ENCODE results near the gene VASH2. TPM values are rescaled to one million over a fixed set of nuclear protein-coding genes. Genes with fewer than 3 reads are reported as not detected.

The VASH2 gene
- total RNA-seq, 4 donors from 2014 or later: under 0.01 to 0.63 (median 0.35) TPM

- no peak overlapping the region for H3K4me3 ChIP-seq
Measured at GRCh38 chr1:213035573-213035972, 85.2 kb downstream of the VASH2 start.

More at GRCh38 chr1:213035573-213035972, 85.2 kb downstream of the VASH2 start:
- Histone ChIP-seq H3K4me1 (no peaks in the 10 kb centered on the region), H3K27me3 (peaks cover 0 to 32% of the 10 kb centered on the region in 2 donors), H3K27ac (no peak overlapping the region), H3K36me3 (no peaks in the 10 kb centered on the region), H3K9me3 (no peaks in the 10 kb centered on the region)
- DNase-seq (ENCODE audit: low spot score in 2 of 2): no peak
- 71% methylated on average over 2 of the region's 2 CpGs for WGBS, 2 donors
- TF ChIP-seq CTCF (IDR thresholded peaks at IDR 0.05) (no peak), POLR2A (IDR thresholded peaks at IDR 0.05) (no peak)

Other genes with a start within 250 kb of the VASH2 start
- gene NSL1, start 158.8 kb upstream of the VASH2 start, total RNA-seq: 10 to 100 TPM; 28.8 to 44.7 (median 32.6) TPM
- 10 to 100 TPM in 3 of 4 donors, 1 to 10 TPM in 1; 9.2 to 25.1 (median 13.0) TPM for gene TATDN3, start 158.6 kb upstream of the VASH2 start, total RNA-seq
- not detected for gene SPATA45, start 102.9 kb upstream of the VASH2 start, total RNA-seq
- 10 to 100 TPM in 3 of 4 donors, 1 to 10 TPM in 1; 3.7 to 29.4 (median 14.0) TPM for gene FLVCR1, start 92.3 kb upstream of the VASH2 start, total RNA-seq
- gene ANGEL2, start 65.3 kb downstream of the VASH2 start, total RNA-seq: 10 to 100 TPM; 52.2 to 74.5 (median 68.8) TPM
- gene RPS6KC1, start 100.7 kb downstream of the VASH2 start, total RNA-seq: 10 to 100 TPM; 22.9 to 30.1 (median 26.7) TPM